Right kidney (tissue), 1 donor: ENCODE data around the gene ACAD10.
"Not testable (repeated sequence)": the region's sequence is repeated elsewhere in the genome, so short reads cannot be mapped to it uniquely, and the experiment has no call there.

ENCODE experiments used
- DNase-seq: peaks from one replicate; pipeline ENCODE4 v3.0.0-alpha.2; 2016

Gene ACAD10

DNA sequence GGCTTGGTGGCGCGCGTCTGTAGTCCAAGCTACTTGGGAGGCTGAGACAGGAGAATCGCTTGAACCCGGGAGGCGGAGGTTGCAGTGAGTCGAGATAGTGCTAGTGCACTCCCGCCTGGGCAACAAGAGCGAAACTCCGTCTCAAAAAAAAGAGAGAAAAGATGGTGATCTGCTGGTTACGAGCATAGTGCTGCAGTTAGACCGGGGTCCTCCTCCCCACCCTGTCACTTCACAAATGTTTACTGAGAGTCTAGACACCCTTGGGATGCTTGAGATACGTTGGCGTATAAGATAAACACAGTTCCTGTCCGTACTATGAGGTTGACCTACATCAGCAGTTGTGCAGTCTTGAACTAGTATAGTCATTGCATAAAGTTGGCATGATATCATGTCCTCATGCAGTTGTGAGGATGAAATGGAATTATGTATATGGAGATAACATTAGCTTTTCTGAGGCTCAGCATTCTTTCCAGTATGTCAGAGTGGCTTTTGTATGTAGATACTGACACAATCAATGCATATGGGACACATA, 787 bp downstream of the ACAD10 start:
- no peak for DNase-seq

DNA sequence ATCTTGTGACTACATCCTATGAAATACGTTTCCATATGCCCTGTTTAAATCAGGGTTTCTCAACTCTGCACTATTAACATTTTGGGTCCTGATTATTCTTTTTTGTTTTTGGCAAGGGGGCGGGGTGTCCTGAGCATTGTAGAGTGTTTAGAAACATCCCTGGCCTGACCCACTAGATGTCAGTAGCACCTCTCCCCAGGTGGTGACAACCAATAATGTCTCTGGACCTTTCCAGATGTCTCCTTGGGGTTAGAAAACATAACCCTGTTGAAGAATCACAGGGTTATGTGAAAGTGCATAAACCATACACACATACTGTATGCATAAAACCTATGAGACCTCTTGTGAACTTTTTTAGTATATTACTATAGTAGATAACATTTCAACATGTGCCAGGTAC, 1.4 kb downstream of the ACAD10 start:
- DNase-seq, result no peak

DNA sequence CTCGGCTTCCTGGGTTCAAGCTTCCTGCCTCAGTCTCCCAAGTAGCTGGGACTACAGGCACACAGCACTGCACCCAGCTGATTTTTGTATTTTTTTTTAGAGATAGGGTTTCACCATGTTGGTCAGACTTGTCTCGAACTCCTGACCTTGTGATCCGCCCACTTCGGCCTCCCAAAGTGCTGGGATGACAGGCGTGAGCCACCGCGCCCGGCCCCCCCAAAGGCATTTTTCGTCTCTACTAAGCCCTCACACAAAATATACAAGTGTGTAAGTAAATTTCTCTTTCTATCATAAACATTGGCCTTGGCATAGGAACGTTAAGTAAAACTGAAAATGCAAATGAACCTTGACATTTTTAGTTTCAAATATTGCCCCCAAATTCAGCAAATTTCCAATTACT, 2.1 kb downstream of the ACAD10 start:
- DNase-seq, result no peak

DNA sequence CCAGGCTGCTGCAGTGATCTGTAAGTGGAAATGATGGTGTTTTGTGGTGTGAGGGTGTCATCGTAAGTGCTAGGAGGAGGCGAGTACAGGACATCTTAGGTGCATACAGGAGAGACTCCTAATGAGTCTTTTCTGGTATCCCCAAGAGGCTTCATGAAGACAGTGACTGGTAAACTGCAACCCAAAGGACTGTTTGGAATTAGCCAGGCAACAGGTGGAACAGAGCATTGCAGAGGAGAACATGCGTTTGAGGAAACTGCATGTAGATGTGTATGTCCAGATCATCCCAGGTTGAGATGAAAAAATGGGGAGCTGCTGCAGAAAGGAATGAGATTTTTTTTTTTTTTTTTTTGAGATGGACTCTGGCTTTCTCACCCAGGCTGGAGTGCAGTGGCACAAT, 5.4 kb downstream of the ACAD10 start:
- DNase-seq, result no peak

- no peak for DNase-seq
These were observed 6.8 kb downstream of the ACAD10 start for GRCh38 chr12:111692575-111693210.

DNA sequence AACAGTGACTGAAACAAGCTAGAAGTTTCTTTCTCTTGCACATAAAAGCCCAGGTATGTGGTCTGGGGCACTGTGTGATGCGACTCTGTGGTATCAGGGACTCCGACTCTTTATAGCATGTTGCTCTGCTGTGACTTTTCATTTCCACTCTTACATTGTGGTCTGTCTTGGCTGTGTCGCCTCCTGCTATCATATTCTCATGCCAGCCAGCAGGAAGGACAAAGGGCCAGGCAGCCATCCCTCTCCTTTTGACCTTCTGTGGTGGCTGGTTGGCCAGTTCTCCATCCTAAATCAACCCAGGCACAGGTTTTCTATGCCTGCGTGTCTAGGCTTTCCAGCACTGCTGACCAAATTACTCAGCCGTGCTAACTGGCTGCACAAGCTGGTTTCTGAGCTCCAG, 8.0 kb downstream of the ACAD10 start:
- DNase-seq, result no peak

GRCh38 chr12:111699962-111700361, 14.1 kb downstream of the ACAD10 start:
- no peak for DNase-seq

DNA sequence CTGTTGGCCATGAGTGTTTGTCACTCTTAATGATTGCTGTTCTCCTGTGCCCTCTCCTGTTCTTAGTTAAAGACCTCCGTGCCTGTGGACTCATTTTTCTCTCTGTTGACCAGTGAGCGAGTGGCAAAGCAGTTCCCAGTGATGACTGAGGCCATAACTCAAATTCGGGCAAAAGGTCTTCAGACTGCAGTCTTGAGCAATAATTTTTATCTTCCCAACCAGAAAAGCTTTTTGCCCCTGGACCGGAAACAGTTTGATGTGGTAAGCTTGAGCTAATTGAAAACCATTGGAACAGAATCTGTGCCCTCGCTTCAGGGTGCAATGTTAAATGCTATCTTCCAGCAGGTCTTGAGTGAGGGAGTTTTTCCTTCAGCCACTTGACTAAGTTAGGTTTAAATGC, 19.8 kb downstream of the ACAD10 start:
- no peak for DNase-seq

DNA sequence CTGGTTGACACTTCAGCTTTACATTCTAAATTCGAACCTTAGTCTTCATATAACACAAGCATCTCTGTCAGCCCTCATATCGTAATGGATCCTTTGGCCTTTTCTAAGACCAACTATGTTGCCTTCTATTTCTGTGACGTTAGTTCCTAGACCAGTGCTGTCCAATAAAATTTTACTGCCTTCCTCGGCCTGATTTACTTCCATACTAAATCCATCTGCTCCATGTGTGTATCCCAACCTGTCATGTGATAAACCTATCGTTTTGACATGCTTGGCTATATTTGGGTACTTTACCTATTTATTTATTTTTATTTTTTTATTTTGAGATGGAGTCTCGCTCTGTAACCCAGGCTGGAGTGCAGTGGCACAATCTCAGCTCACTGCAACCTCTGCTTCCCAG, 20.3 kb downstream of the ACAD10 start:
- DNase-seq, result no peak

GRCh38 chr12:111715279-111715678, 29.4 kb downstream of the ACAD10 start:
- DNase-seq, result no peak

DNA sequence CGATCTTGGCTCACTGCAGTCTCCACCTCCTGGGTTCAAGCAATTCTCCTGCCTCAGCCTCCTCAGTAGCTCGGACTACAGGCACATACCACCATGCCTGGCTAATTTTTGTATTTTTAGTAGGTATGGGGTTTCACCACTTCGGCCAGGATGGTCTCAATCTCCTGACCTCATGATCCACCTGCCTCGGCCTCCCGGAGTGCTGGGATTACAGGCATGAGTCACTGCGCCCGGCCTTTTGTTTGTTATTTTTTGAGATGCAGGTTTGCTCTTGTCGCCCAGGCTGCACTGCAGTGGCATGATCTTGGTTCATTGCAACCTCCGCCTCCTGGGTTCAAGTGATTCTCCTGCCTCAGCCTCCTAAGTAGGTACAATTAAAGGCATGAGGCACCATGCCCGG, 33.5 kb downstream of the ACAD10 start:
- DNase-seq, result not testable (repeated sequence)

GRCh38 chr12:111720457-111720856, 34.6 kb downstream of the ACAD10 start:
- DNase-seq, result no peak

GRCh38 chr12:111723646-111724360, 38.0 kb downstream of the ACAD10 start:
- not testable (repeated sequence) for DNase-seq

GRCh38 chr12:111728795-111729194, 42.9 kb downstream of the ACAD10 start:
- no peak for DNase-seq

DNA sequence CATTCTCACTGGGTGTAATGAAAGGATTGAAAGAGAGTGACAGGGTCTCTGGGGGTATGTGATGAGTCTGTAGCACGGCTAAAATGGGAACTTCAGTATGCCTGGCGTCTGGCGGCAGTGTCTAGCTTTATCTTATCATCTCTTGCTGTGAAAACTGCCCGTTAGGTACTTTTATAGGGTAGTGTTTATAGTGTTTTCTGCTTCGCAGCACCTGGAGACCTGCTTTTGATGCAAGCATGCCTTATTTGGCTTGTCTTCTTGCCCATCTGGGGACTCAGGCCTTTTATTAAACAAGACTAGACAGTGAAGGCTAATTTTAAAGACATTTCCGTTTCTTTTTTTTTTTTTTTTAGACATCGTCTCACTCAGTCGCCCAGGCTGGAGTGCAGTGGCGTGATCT, 44.6 kb downstream of the ACAD10 start:
- DNase-seq, result no peak

DNA sequence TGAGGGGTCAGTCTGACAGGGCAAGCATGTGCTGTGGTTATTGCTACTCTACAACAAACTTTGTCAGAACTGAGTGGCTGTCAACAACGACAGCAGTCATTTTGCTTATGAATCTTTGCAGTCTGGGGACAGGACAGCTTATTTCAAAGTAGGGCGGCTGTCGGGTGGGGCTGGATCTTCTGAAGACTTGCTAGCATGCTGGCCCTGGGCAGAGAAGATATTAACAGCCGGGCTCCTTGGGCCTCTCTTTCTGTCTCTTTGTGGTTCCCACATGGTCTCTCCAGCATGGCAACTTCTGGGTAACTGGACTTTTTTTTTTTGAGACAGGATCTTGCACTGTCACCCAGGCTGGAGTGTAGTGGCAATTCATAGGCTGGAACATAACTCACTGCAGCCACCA, 46.9 kb downstream of the ACAD10 start:
- DNase-seq, result no peak

- DNase-seq, result no peak
These were observed 47.6 kb downstream of the ACAD10 start for GRCh38 chr12:111733340-111733915.

GRCh38 chr12:111739524-111739923, 53.7 kb downstream of the ACAD10 start:
- not testable (repeated sequence) for DNase-seq

GRCh38 chr12:111741235-111741812, 55.5 kb downstream of the ACAD10 start:
- no peak for DNase-seq

DNA sequence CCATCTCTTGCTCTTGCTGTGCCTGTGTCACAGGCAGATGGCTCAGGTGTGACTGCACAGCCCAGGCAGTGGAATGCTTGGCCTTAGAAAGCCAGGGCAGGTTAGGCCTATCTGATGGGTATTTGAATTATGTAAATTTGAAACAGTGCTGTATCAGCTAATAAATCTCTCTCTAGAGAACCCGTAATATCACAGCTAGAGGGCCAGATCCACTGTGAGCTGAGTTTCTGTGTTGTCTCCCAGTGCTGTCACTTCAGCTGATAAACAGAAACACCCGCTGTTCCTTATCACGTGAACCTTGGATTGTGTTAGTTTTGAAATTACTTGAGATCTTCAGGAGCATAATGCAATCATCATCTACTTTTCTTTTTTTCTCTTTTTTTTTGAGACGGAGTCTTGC, 59.4 kb downstream of the ACAD10 start:
- DNase-seq, result no peak

DNA sequence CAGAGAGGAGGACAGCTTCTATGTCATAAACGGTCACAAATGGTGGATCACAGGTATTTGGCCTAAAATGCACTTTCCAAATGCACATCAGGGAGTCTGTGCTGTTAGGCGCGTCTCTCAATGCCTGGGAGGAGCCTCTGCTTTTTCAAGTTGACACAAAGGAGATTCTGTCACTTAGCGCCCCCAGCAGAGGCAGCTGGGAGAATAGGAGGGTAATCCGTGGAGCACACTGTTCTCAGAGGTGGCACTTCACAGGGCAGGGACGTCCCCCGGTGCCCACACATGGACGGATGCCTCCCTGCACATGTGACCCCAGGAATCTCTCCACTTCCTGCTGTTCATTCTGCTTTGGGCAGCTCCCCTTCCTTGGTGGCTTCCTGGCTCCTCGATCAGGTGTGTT, 61.5 kb downstream of the ACAD10 start:
- DNase-seq, result no peak

GRCh38 chr12:111748151-111748672, 62.4 kb downstream of the ACAD10 start:
- DNase-seq, result no peak

DNA sequence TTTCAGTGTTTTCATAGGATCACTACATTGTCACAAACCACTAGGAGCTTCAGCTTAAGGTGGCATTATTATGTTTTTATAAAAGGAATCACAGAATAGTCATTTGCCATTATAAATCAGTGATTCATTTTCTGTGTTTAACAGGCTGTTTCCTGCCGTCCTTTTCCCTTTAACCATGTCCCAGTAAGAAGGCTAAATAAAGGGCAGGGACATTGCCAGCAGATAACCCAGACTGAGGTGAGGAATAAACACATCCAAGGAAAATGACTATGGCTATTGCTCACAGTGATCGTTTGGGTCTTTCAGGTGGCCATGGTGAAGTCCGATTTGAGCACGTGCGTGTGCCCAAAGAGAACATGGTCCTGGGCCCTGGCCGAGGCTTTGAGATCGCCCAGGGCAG, 63.0 kb downstream of the ACAD10 start:
- no peak for DNase-seq
